ENCODE results near the gene MINK1.
"Not testable (repeated sequence)": the region's sequence is repeated elsewhere in the genome, so short reads cannot be mapped to it uniquely, and the experiment has no call there.

The MINK1 gene

DNA sequence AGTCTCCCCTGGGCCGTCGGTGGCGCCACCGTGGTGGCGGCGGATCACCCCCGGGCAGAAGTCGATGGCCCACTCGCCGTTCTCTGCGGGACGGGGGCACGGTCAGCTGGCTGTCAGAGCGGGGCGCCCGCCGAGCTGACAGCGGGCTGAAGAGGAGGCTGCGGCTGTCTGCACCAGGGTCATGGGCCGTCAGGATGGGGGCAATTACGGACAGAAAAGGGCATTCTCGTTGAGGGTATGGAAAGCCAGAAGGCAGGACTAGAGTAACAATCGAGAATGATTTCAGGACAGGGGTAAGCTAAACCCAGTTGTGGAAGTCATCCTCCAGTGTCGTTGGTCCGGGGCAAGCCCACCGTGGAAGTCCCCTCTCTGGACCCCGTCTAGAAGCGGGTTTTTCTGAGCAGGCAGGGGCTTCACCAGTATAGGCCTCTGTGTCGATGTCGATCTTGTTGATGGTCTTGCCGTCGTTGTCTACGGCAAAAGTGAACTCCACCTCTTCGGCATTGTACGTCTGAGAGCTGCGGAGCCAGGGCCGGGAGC lies 68.0 kb downstream of the MINK1 start:
- DNase-seq: no peak

DNA sequence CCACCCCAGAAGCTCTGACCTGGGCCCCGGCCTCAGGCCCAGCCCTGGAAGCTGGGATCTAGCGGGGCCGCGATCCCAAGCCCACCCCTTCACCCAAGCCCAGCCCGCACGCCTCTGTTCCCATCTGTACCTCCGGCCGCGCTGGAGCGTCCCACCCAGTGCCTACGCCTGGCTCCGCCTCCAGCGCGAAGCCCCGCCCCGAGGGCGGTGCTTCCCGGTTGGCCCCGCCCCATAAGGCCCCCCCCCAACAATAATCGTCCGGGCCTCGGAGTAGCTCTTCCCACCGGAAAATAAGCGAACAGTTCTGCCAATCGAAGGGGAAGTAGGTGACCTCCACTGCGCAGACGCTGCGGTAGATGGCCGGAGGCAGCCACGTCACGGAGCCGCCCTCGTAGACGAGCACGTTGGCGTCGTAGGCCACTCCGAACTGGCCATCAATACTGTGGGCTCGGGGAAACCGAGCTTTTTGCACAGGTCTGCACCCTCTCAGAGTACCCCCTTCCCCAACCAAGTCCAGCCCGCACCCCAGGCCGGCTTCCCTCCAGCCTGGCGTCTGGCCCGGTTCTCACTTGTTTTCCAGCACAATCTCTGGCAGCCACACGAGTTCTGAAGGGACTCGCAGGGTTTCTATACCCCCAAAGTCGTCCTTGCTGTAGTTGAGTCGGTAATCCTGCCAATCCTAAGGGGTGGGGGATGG lies 68.7 kb downstream of the MINK1 start:
- peak; percentile 50 to 70 for DNase-seq

DNA sequence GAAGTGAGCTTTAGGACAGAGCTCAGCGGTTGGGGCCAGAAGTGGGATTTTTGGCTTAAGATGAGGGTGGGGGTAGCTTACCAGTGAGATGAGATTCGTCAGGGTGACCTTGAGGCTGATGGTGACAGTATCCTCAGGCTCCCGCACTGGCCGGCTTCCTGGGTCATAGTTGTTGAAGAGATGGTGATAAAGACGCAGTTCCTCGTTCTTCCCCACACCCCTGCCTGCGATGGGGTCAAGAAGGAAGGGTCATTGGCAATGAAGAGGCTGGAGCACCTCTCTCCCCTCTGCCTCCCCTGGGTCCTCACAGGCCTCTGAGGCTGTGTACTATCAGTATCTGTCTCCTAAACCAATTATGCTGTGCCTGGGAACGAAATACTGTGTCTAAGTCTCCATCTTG lies 69.4 kb downstream of the MINK1 start:
- DNase-seq: no peak

DNA sequence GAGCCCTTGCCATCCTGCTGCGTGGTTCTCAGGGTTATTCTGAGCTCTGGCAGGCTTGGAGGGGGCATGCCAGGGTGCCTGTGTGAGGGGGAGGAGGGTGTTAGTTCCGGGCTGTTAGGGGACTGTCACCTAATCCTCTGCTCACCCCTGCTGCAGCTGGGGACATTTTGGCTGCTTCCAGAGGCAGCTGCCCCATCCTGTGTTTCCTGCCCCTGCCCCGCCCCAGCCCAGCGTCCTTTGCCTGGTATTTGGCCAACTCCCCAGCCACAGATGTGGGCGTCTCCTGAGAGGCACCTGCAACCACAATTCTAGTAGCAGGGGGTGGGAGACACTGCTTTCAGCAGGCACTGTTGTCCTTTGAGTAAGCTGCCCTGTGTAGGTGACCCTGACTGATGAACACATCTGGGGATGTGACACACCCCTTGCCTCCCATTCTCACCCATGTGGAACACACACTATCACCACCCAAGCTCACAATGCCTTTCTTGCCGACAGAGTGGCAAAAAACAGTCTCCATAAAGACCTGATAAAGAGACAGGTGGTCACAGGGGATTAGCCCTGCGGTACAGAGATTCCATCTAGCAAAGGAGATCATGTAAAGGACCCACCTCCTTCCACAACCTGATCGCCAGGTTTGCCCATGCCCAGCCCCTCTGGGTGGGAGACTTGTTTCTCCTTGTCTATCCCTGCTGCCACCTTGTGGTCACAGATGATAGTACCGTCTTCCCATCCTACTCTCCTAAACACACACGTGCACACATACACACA lies 70.1 kb downstream of the MINK1 start, which contains the start of gene CHRNE:
CHRNE (minus strand) TSS at position 48 of the 768 bp plus-strand sequence; CDS start at position 13, 35 bp downstream.
- DNase-seq: peak; percentile 82 to 86

DNA sequence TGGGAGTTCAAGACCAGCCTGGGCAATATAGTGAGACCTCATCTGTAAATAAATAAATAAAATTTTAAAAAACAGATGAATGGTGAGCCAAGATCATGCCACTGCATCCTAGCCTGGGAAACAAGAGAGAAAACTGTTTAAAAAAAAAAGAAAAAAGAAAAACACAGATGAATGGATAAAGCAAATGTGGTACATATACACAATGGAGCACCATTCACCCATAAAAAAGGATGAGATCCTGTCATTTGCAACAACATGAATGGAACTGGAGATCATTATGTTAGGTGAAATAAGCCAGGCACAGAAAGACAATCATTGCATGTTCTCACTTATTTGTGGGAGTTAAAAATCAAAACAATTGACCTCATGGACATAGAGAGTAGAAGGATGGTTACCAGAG lies 73.5 kb downstream of the MINK1 start:
- DNase-seq: not testable (repeated sequence)

DNA sequence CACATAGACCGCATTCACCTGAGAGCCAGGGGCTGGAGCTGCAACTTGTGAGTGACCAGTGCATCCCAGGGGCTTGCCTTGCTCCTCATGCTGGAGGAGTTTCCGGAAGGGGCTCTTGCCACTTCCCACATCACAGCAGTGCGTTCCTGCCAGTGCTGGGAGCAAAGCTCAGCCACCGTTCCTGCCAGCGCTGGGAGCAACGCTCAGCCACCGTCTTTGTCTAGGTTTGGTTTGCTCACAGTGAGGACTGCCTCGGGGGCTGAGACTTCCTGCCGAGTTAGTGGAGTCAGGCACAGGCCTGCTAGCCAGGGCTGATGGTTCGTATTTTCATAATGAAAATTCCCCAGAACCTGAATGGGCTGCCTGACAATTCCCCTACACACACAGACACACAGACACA lies 75.2 kb downstream of the MINK1 start:
- DNase-seq: no peak

DNA sequence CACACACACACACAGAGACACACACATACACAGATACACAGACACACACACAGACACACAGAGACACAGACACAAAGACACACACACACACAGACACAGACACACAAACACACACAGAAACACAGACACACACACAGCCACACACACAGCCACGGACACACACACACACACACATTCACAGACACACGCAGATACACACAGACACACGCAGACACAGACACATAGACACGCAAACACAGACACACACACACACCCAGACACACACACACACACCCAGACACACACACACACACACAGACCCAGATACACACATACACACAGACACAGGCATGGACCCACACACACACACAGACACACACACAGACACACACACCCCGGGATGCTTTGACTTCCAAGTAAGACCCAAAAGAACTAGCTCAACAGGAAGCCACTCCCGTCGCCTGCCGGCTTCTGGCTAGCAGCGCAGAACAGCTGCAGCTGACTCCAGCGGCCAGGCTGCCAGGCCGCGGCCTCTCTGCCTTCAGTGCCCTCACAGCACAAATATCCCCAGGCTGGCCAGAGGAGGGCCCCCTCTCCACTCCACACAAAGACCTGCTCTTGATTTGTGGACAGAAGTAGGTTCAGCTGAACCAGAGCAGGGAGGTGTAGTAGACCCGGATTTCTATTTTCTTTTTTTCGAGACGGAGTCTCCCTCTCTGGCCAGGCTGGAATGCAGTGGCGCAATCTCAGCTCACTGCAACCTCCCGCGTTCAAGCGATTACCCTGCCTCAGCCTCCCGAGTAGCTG lies 75.8 kb downstream of the MINK1 start:
- DNase-seq: peak; percentile 83 to 85

- DNase-seq: no peak
These were observed 80.9 kb downstream of the MINK1 start for GRCh38 chr17:4913994-4914393.

DNA sequence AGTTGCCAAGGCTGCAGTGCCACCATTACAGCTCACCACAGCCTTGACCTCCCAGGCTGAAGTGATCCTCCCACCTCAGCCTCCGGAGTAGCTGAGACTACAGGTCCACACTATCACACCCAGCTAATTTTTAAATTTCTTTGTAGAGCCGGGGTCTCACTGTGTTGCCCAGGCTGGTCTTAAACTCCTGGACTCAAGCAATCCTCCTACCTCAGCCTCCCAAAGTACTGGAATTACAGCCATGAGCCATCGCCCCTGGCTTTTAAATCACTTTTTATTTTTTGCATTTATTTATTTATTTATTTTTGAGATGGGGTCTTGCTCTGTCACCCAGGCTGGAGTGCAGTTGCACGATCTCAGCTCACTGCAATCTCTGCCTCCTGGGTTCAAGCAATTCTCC lies 81.4 kb downstream of the MINK1 start:
- not testable (repeated sequence) for DNase-seq

- no peak for DNase-seq
These were observed 86.4 kb downstream of the MINK1 start for GRCh38 chr17:4919511-4920047.

DNA sequence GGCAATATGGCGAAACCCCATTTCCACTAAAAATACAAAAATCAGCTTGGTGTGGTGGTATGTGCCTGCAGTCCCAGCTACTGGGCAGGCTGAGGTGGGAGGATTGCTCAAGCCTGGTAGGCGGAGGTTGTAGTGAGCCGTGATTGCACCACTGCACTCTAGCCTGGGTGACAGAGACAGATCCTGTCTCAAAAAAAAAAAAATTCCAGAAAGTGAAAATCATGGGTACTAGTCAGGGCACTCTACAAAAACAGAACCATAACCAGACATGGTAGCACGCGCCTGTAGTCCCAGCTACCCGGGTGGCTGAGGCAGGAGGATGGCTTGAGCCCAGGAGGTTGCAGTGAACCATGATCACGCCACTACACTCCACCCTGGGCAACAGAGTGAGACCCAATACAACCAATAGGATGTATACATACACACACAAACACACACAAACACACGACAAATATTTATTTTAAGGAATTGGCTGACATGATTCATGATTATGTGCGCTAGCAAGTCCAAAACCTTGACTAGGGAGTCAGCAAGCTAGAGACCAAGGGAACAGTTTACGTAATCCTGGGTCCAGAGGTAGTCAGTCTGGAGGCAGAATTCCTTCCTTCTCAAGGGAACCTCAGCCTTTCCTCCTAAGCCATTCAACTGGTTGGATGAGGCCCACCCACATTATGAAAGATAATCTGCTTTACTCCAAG lies 87.4 kb downstream of the MINK1 start:
- DNase-seq: peak in 1 of 2 donors; percentile 37

GRCh38 chr17:4921320-4921719 lies 88.2 kb downstream of the MINK1 start:
- no peak for DNase-seq

DNA sequence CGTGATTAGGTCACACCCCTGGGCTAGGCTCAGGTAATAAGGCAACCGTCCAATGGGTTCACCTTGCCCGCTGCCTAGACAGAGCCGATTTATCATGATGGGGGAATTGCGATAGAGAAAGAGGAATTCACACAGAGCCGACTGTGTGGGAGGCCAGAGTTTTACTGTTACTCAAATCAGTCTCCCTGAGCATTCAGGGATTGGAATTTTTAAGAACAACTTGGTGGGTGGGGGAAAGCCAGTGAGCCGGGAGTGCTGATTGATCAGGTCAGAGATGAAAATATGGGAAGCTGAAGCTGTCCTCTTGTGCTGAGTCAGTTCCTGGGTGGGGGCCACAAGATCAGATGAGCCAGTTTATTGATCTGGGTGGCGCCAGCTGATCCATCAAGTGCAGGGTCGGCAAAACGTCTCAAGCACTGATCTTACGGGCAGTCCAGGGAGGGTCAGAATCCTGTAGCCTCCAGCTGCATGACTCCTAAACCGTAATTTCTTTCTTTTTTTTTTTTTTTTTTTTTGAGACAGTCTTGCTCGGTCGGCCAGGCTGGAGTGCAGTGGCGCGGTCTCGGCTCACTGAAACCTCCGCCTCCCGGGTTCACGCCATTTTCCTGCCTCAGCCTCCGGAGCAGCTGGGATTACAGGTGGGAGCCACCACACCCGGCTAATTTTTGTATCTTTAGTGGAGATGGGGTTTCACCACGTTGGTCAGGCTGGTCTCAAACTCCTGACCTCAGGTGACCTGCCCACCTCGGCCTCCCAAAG lies 93.6 kb downstream of the MINK1 start:
- DNase-seq: not testable (repeated sequence)

- DNase-seq: no peak
These were observed 95.7 kb downstream of the MINK1 start for GRCh38 chr17:4928881-4929280.

DNA sequence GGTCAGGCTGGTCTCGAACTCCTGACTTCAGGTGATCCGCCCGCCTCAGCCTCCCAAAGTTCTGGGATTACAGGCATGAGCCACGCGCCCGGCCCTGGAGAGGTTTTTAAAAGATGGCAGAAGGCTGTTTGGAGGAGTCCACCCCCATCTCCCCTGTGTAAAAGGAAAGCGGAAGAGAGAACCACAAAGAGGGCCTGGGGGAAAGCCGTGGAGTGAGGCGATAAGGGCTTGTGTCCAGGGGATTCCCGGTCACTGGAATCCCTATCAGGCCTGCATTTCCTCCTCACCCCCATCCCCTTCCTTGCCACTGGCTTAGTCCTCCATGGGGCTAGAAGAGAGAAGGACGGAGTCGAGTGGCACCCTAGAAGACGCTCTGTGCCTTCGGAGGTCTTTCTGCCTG lies 98.8 kb downstream of the MINK1 start, which contains the start of gene GP1BA:
GP1BA (plus strand) TSS at position 315 of the 400 bp plus-strand sequence. CDS start 328 bp downstream, outside the sequence.
- DNase-seq: no peak

DNA sequence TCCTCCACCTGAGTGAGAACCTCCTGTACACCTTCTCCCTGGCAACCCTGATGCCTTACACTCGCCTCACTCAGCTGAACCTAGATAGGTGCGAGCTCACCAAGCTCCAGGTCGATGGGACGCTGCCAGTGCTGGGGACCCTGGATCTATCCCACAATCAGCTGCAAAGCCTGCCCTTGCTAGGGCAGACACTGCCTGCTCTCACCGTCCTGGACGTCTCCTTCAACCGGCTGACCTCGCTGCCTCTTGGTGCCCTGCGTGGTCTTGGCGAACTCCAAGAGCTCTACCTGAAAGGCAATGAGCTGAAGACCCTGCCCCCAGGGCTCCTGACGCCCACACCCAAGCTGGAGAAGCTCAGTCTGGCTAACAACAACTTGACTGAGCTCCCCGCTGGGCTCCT lies 99.6 kb downstream of the MINK1 start:
- DNase-seq: no peak

- no peak for DNase-seq
These were observed 100.5 kb downstream of the MINK1 start for GRCh38 chr17:4933646-4934045.

DNA sequence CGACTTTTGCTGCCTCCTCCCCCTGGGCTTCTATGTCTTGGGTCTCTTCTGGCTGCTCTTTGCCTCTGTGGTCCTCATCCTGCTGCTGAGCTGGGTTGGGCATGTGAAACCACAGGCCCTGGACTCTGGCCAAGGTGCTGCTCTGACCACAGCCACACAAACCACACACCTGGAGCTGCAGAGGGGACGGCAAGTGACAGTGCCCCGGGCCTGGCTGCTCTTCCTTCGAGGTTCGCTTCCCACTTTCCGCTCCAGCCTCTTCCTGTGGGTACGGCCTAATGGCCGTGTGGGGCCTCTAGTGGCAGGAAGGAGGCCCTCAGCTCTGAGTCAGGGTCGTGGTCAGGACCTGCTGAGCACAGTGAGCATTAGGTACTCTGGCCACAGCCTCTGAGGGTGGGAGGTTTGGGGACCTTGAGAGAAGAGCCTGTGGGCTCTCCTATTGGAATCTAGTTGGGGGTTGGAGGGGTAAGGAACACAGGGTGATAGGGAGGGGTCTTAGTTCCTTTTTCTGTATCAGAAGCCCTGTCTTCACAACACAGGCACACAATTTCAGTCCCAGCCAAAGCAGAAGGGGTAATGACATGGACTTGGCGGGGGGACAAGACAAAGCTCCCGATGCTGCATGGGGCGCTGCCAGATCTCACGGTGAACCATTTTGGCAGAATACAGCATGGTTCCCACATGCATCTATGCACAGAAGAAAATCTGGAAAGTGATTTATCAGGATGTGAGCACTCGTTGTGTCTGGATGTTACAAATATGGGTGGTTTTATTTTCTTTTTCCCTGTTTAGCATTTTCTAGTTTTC lies 101.2 kb downstream of the MINK1 start:
- DNase-seq: peak; percentile 7 to 28

DNA sequence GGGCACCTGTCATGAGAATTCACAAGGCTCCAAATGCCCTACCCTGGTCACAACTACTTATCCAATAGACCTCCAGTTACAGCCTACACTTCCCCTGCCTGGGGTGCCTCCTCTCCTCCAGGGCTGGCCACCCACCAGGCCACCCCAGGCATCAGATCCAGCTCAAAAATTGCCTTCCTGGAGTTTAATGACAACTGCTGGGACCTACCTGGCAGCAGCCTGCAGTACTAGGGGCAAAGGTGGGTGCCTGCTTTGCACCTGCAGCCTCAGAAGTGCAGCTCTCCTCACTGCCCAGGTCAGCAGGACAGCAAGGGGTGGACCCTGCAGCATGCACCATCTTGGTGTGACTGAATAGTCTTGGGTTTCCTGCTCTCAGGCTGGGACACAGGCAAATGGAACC lies 102.5 kb downstream of the MINK1 start:
- no peak for DNase-seq

GRCh38 chr17:4936436-4936835 lies 103.3 kb downstream of the MINK1 start:
- no peak for DNase-seq

All from CD4-positive, alpha-beta T cell treated with Interferon alpha-2 for 1 hour (primary cell).